ENCODE results near the gene C10orf71.

C10orf71 gene

DNA sequence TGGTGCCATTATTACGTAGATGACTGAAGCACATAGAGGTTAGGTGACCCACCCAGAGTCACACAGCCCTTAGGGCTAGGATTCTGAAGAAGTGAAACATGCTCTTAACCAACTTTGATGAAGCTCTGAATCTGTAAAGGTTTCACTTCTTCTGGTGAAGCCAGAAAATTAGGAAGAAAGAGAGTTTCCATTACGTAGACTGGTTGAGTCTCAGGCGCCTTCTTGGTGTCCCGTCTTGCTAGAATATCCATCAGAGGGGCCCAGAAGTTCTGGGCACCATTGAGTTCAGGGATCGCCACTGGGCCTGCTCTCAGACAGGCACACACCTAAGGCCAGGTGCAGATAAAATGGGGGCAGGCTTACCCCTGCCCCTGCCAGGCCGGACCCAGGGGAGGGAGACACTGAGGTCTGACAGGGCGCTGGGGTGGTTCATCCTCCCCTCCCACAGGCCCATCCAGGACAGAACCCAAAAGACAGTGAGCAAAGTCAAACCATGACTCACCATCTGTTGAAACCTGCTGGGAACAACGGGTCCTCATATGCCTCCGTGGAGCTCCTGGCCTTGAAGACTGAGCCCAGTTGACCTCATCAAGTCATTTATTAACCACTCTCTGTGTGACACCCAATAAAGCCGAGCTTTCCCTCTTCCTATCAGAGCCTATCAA lies 63.8 kb downstream of the C10orf71 start:
- DNase-seq: no peak

DNA sequence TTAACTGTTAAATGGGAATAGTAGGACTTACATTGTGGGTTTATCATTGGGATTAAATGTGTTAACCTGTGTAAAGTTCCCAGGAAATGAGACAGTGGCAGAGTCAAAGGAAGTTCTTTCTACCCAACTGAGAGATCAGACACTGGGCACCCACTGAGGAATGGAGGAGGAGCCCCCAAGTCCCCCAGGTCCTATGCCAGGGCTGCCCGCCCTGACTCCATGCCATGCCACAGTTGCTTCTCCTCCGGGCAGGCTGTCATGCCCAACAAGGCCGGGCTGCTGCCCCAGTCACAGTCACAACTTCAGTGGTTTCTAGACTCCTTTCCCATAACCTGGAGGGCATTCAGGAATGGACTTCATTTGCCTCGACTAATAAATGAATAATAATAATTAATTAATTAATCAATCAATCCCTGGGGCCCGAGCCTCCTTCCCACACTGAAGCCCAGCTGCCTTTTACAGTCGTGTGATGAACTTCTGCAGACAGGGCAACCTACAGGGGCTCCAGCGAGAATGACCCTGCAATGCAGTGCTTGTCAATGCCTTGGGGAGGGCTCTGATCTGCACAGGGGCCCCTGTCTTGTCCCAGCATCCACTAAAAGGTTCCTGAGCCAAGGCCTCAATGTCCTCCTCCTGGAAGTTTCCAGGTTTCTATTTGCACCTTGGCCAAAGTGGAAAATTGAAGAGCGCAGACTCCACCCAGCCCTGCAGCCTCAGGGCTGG lies 64.5 kb downstream of the C10orf71 start:
- DNase-seq: no peak

DNA sequence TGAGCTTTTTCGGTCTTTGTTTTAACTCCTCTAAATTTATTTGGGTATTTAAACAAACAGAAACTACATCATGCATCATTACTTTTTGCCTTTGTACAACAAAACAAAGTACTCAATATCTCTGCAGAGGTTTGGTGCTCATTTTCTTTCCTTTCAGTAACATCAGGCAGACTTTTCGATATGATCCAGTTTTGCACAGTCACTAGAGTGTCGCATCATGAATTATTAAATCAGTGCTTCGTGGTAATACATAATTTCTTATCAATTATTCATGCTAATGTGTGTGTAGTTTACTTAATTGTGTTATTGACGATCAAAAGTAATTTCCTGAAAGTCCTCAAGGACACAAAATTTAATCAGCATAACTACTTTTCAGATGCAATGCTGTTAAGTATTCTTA lies 65.1 kb downstream of the C10orf71 start:
- no peak for DNase-seq

GRCh38 chr10:49364747-49365146 lies 65.8 kb downstream of the C10orf71 start:
- DNase-seq: no peak

- DNase-seq: no peak
Observed at GRCh38 chr10:49365275-49365674, 66.3 kb downstream of the C10orf71 start.

DNA sequence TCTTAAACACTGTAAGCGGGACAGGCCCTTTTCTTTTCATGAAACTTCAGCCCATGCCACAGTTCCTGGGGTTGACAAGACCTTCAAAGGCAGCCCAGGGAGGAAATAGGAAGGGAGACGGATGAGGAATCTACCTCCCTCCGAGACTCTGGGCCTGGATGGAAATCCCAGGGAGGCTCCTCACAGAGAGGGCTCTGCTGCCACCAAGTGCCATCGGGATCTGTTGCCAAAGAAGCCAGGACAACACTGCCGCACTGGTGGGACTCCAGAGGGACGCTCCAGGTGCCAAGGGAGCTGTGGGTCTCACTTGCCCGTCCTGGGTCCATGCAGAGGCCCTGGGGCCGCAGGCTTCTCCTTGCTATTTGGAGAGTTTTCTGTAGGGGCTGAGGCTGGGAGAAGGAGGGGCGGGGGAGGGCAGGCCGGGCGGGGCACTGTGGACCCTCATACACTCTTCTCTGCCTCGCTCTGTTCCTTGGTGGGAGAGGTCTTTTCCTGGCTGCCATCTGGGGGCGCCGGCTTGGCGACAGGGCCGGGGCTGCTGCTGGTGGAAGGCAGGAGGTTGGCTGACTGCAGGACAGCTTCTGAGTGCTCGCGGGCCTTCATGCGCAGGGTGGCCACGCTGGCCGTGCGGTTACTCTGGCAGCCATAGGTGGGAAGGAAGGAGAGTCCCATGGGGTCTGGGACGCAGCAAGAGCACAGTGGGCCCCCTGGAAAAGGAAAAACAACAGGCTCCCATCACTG lies 66.9 kb downstream of the C10orf71 start:
- DNase-seq: no peak

- no peak for DNase-seq
Observed at GRCh38 chr10:49366460-49366859, 67.5 kb downstream of the C10orf71 start.

- no peak for DNase-seq
Observed at GRCh38 chr10:49367600-49367999, 68.6 kb downstream of the C10orf71 start.

DNA sequence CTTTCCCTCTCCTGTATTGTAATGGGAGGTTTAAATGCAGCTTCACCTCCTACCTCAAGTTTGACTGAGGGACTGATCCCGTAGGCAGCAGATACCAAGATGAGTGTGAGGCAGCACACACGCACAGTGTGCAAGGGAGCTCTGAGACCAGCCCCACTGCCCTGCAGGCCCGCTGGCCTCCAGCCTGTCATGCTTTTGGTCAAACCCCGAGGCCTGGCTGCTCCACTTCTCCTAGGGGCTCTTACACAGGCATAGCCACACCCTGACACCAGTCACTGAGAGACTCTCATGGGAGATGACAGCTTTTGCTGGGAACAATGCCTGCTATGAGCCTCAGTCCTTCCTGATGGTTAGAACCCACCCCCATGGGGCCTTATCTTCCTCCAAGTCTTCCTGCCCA lies 69.3 kb downstream of the C10orf71 start:
- DNase-seq: no peak

DNA sequence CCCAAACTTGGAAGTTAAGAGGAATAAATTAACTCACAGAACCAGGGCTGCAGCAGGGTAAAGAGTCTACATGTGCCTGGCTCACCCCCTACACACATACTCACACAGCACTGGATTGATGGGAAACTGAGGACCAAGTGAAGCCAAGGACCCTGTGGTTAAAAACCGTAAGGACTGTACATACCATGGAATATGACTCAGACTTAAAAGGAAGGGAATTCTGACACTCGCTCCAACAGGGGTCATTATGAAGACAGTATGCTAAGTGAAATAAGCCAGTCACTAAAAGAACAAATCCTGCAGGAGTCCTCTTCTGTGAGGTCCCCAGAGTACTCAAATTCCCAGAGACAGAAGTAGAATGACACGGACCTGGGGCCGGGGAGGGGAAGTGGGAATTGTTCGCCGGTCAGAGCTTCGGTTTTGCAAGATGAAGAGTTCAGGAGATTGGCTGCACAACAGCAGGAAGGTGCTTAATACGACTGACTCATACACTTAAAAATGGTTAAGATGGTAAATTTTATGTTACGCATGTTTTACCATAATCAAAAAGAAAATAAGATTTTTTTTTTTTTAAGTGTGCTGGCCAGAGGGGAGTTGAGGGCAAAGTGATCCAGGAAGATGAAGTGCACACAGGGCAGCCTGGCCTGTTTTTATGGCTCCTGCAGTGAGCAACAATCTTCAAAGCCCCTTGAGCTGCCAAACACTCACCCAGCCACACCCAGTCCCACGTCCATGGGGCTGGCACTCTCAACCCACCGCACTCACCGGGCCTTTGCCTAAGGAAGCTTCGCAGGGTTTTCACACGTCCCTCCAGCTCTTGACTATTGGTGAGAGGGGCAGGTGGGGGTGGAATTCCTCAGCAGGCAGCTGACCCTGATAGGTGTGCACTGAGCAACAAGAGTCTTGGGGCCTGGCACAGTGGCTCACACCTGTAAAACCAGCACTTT lies 70.5 kb downstream of the C10orf71 start:
- no peak for DNase-seq

DNA sequence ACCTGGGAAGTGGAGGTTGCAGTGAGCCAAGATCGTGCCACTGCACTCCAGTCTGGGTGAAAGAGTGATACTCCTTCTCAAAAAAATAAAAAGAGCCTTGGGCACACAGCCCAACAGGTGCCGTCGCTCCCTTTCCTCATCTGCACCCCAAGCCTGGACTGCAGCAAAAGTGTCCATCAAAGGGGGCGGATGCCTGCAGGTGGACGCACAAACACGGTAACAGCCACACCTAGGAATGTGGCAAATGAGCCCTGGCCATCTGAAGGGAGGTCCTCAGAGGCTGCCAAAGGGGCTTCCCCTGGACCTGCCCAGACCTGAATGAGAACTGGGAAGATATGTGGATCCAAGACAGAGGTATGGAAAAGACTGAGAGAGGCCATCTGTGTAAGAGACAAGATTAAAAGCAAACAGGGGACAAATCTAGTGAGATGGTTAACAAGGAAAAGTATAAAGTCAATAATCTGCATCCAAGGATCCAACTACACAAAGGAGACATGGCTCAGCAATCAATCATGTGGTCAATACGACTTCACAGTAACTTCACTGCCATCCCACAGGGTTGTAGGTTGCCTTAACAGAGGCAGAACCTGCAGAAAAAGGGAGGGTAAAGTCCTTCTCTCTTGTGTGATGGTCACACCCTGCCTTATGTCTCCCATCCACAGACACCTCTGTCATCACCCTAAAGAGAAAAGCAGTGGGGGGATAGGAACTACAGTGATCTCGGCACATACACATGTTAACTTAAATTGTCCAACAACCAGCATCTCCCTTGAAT lies 71.5 kb downstream of the C10orf71 start:
- no peak for DNase-seq

GRCh38 chr10:49371967-49372366 lies 73.0 kb downstream of the C10orf71 start:
- DNase-seq: no peak

GRCh38 chr10:49373361-49373760 lies 74.4 kb downstream of the C10orf71 start:
- no peak for DNase-seq

GRCh38 chr10:49374740-49375139 lies 75.8 kb downstream of the C10orf71 start:
- DNase-seq: no peak

DNA sequence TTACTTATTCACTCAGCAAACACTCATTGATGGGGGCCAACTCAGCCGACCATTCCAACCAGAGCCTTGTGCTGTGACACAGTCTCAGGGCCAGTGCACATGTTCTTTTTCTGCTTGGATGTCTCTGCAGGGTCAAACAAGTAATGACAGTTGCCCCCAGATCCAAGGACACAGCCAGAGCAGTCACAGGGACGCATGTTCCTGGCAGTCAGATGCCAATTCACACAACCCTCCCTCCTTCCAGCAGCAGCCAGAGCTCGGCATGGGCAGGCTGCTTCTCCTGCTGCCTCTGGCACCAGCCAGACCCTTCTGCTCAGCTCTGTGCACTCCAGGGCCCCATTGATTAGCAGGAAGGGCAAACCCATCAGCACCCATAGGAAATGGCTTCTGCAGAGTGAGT lies 76.6 kb downstream of the C10orf71 start:
- no peak for DNase-seq
